GM12801 (cell line): ENCODE results near the gene CCPG1.

Source experiments
- TF ChIP-seq, protein P1 (sequence below): IDR thresholded peaks from one replicate; pipeline ENCODE4 v1.5.1; 2011; ENCODE audit warnings: control low read depth; ENCODE audit not compliant: insufficient read length; ENCODE audit errors: extremely low read depth

Gene CCPG1

GRCh38 chr15:55403531-55403930, 4.6 kb downstream of the CCPG1 start:
- TF ChIP-seq, protein P1, sequence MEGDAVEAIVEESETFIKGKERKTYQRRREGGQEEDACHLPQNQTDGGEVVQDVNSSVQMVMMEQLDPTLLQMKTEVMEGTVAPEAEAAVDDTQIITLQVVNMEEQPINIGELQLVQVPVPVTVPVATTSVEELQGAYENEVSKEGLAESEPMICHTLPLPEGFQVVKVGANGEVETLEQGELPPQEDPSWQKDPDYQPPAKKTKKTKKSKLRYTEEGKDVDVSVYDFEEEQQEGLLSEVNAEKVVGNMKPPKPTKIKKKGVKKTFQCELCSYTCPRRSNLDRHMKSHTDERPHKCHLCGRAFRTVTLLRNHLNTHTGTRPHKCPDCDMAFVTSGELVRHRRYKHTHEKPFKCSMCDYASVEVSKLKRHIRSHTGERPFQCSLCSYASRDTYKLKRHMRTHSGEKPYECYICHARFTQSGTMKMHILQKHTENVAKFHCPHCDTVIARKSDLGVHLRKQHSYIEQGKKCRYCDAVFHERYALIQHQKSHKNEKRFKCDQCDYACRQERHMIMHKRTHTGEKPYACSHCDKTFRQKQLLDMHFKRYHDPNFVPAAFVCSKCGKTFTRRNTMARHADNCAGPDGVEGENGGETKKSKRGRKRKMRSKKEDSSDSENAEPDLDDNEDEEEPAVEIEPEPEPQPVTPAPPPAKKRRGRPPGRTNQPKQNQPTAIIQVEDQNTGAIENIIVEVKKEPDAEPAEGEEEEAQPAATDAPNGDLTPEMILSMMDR = no peak

DNA sequence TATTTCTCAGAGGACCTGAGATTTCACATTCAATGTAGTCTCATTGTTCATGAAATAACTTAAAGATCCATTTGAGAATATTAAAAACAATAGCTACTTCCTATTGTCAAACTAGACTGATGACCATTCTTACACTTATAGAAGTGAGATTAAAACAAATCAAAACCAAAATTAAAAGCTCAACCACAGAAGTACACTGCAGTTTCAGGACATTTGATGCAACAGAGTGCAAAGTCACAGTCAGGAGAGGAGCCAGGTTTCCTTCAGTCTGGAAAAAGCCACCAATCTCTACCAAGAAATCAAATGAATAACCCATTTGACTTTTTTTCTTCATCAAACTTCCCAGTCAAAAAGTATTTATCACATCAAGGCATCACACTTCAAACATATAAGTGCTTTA, 5.5 kb downstream of the CCPG1 start:
- TF ChIP-seq, protein P1 = no peak

GRCh38 chr15:55401786-55402246, 6.3 kb downstream of the CCPG1 start:
- TF ChIP-seq, protein P1 = no peak

DNA sequence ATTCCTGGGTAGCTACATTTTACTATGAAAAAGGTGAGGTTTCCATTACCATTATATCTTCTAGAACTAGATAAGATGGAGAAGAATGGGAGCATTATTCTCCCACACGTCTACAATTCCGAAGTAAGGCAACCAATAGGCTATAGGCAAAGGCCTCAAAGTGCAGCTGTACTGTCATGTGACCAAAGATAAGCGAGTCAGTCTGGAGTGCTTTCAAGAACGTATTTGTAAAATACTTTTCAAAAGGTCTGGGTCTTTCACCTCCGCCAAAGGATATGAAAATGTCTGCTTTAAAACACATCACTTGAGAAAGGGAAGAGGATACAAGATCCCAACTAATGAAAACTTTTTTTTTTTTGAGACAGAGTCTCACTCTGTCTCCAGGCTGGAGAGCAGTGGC, 9.9 kb downstream of the CCPG1 start:
- TF ChIP-seq, protein P1 = no peak

- TF ChIP-seq, protein P1 = no peak
Measured at GRCh38 chr15:55394694-55395093, 13.5 kb downstream of the CCPG1 start.

DNA sequence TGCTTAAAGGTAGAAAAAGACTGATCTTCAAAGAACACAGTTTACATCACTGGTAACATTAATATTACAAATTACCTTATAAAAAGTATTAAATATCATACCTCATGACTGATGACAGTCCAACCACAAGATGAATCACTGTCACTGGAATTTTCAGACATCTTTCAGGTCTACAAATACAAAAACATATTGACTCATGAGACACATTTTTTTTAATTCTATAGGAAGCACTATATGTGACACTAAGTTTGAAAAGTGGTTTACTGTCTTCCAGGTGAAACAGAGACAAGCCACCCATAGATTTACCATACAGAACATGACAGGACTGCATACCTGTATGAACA, 18.9 kb downstream of the CCPG1 start:
- TF ChIP-seq, protein P1 = no peak

DNA sequence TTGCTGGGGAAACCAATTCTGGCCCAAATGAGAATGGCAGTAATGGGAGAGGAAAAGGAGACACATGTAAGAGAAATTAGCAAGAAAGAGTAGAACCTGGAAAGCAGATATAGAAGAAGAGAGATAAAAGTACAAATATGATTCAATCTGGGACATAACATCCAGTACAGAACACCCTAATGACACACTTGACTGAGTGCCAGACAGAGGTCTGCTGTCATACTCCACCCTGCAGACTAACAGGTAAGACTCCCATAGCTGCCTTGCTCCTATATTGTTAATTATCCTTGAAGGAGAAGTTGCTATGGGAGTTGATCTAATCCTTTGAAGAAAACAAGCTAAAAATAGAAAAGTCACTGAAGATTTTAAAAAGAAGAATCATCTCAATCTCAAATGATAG, 21.1 kb downstream of the CCPG1 start:
- TF ChIP-seq, protein P1 = no peak

GRCh38 chr15:55383687-55384086, 24.5 kb downstream of the CCPG1 start:
- TF ChIP-seq, protein P1 = no peak
